D721Med (cell line): Measurements from ENCODE around the gene ISCU.

Source experiments
- DNase-seq: peaks from one replicate; pipeline ENCODE4 v3.0.0; 2011; ENCODE audit warnings: low spot score; ENCODE audit not compliant: insufficient read length
- FAIRE-seq: peaks from 2 replicates; lab custom pipeline; 2011; peaks lifted over from hg19 to GRCh38; lab: Jason Lieb, UNC
- CTCF ChIP-seq: IDR thresholded peaks from 2 replicates; pipeline ENCODE4 v1.5.1; 2012; ENCODE audit warnings: mild to moderate bottlenecking, control low read depth; ENCODE audit not compliant: insufficient read depth; ENCODE audit errors: missing control alignments

ISCU gene

GRCh38 chr12:108562348-108563135 lies at the start of gene ISCU:
TSS of gene ISCU (plus strand) at chr12:108562596. CDS start at chr12:108562623, 27 bp downstream.
- no peak for FAIRE-seq
- no peak for TF ChIP-seq CTCF
- DNase-seq, result peak; percentile 81

- FAIRE-seq, result no peak
- no peak for TF ChIP-seq CTCF
- no peak for DNase-seq
Observed at GRCh38 chr12:108514468-108514972, 47.9 kb upstream of the ISCU start.

GRCh38 chr12:108514973-108515814 lies 47.2 kb upstream of the ISCU start, which contains the start of gene FICD:
TSS of gene FICD (plus strand) at chr12:108515277. CDS start at chr12:108516973, 1,696 bp downstream.
- peak; percentile 90 for DNase-seq
- no peak for FAIRE-seq
- no peak for TF ChIP-seq CTCF

GRCh38 chr12:108515916-108516315 lies 46.5 kb upstream of the ISCU start:
- FAIRE-seq, result no peak
- TF ChIP-seq CTCF, result no peak
- no peak for DNase-seq

GRCh38 chr12:108516511-108517275 lies 45.7 kb upstream of the ISCU start:
- DNase-seq, result no peak
- TF ChIP-seq CTCF, result peak; percentile 3
- no peak for FAIRE-seq

GRCh38 chr12:108517288-108518100 lies 44.9 kb upstream of the ISCU start:
- DNase-seq (no peak), FAIRE-seq (no peak)
- TF ChIP-seq CTCF, result no peak
